ENCODE data around the gene ZSWIM4. TPM values are rescaled to one million over a fixed set of nuclear protein-coding genes. Genes with fewer than 3 reads are reported as not detected.
A peak's percentile ranks its signal among the peaks of the same experiment; 100 is the strongest.
"Not testable (repeated sequence)": the region's sequence is repeated elsewhere in the genome, so short reads cannot be mapped to it uniquely, and the experiment has no call there.

ZSWIM4 gene
- total and polyA plus RNA-seq, 3 donors from 2014 or later: 3.4 to 10.0 (median 4.7) TPM

DNA sequence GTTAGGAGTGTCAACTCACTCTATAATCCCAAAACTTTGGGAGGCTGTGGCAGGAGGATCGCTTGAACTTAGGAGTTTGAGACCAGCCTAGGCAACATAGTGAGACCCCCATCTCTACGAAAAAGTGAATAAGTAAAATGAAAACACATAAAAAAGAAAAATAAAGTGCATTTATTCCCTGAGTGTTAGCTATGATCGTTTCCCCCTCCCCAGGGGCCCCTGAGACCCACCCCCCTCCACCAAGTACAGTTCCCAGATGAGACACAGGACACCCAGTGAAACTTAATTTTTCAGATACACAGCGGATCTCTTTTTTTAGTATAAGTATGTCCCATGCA is 53.1 kb downstream of the ZSWIM4 start:
- Histone ChIP-seq H3K4me1 (peaks cover 38% of the 10 kb centered on the region), H3K27ac (peak overlapping the region in 1 of 2 donors; percentile 98), H3K27me3 (no peaks in the 10 kb centered on the region), H3K4me3 (no peak overlapping the region), H3K36me3 (ENCODE audit: low read depth, missing control alignments) (no peaks in the 10 kb centered on the region), H3K9me3 (no peaks in the 10 kb centered on the region)
- 70 to 71% methylated on average over 4 of the region's 4 CpGs for WGBS, 2 donors
- no peak for DNase-seq
- intact Hi-C loops (cut with DNase I; ENCODE audit: low total_unique reads): no loop called here
- TF ChIP-seq POLR2A (IDR thresholded peaks at IDR 0.05): no peak

DNA sequence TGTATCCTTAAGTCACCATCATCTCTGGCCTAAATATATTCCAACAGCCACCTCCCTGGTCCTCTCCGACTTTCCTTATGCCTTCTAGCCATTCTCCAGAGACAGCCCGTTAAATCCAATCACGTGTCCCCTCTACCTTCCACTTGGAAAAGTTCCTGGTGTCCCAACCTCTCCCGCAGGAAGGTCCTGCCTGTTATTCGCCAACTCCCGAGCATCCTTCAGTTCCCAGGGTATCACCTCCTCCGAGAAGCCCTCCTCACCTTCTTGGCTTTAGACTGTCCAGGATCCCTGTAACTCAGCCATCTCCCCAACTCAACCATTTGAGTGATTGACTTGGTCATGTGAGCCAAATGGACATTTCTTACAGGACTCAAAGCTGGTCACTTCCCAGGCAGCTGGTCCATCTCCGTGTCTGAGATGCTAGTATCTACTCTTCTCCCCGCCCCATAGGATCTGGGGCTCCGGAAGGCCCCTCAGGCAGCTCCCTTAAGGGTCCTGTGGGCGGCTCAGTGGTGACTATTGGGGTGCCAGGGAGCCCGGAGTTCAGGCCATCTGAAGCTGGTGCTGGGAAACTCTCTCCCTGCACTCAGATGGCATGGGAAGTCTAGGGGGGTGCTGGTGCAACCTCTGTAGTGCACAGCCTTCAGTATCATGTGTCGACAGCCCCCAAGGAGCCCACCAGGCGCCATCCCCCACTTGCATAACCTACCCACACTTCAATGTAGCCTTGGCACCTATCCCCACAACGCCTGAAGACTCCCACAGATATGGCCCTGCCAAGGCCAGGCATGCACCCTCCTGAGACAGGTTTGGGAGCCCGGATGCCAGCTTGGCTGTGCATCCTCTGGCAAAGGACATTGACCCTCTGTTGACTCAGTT is 53.8 kb downstream of the ZSWIM4 start:
- no peaks in the 10 kb centered on the region for H3K36me3 ChIP-seq (ENCODE audit: low read depth, missing control alignments)
- DNase-seq: no peak
- H3K27ac ChIP-seq: peak overlapping the region in 1 of 2 donors; percentile 98
- 73 to 75% methylated on average over 13 to 16 of the region's 16 CpGs for WGBS, 2 donors
- intact Hi-C loops (cut with DNase I; ENCODE audit: low total_unique reads): no loop called here
- H3K4me1 ChIP-seq: peaks cover 34% of the 10 kb centered on the region
- H3K4me3 ChIP-seq: no peak overlapping the region
- TF ChIP-seq, protein P1, sequence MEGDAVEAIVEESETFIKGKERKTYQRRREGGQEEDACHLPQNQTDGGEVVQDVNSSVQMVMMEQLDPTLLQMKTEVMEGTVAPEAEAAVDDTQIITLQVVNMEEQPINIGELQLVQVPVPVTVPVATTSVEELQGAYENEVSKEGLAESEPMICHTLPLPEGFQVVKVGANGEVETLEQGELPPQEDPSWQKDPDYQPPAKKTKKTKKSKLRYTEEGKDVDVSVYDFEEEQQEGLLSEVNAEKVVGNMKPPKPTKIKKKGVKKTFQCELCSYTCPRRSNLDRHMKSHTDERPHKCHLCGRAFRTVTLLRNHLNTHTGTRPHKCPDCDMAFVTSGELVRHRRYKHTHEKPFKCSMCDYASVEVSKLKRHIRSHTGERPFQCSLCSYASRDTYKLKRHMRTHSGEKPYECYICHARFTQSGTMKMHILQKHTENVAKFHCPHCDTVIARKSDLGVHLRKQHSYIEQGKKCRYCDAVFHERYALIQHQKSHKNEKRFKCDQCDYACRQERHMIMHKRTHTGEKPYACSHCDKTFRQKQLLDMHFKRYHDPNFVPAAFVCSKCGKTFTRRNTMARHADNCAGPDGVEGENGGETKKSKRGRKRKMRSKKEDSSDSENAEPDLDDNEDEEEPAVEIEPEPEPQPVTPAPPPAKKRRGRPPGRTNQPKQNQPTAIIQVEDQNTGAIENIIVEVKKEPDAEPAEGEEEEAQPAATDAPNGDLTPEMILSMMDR (IDR thresholded peaks at IDR 0.05): no peak
- no peak for TF ChIP-seq POLR2A (IDR thresholded peaks at IDR 0.05)
- H3K27me3 ChIP-seq: no peaks in the 10 kb centered on the region
- no peaks in the 10 kb centered on the region for H3K9me3 ChIP-seq

DNA sequence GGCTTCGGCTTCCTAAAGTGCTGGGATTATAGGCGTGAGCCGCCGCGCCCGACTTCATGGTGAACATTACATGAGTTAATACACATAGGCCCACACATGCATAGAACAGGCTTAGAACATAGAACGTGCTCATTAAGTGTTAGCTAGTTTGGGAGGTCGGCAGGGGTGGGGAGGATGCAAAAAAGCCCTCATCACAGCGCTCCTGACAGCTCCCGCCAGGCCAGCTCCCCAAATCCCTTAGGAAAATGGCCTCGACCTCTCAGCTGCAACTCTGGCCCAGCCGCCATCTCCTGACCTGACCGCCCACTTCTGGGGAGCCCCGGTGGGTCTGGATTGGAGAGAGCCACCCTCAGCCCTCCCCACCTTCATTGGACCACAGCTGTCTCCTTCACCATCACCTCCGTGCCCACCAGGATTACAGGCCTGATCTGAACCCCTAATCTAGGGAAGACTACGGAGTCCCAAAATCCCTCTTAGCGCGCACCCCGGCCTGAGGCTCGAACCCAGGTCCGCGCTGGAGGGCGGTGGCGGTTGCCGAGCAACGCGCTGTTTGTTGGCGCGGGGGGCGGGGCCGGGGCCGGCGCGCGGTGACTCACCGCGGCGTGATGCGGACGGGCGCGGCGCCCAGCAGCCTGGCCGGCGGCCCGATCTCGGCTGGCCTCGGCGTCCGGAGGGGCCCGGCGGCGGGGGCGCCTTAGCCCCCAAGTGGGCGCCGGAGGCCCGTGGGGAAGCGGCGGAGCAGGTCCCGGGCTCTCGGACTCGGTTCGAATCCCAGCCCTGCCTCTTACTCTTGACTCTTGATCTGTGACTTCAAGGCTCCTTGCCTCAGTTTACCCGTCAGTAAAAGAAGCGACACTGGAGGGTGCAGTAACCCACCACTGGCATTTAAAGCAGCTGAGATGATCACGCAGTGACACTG is 55.0 kb downstream of the ZSWIM4 start:
- intact Hi-C loops (cut with DNase I; ENCODE audit: low total_unique reads): no loop called here
- Histone ChIP-seq H3K4me1 (peaks cover 34% of the 10 kb centered on the region), H3K27me3 (no peaks in the 10 kb centered on the region), H3K9me3 (no peaks in the 10 kb centered on the region), H3K36me3 (ENCODE audit: low read depth, missing control alignments) (no peaks in the 10 kb centered on the region), H3K4me3 (peak overlapping the region; percentile 21 to 34), H3K27ac (peak overlapping the region; percentile 73 to 87)
- TF ChIP-seq, protein P1 (IDR thresholded peaks at IDR 0.05): no peak
- TF ChIP-seq POLR2A (IDR thresholded peaks at IDR 0.05): no peak
- DNase-seq: peak; percentile 81
- WGBS, 2 donors: 14 to 17% methylated on average over 25 to 44 of the region's 66 CpGs

DNA sequence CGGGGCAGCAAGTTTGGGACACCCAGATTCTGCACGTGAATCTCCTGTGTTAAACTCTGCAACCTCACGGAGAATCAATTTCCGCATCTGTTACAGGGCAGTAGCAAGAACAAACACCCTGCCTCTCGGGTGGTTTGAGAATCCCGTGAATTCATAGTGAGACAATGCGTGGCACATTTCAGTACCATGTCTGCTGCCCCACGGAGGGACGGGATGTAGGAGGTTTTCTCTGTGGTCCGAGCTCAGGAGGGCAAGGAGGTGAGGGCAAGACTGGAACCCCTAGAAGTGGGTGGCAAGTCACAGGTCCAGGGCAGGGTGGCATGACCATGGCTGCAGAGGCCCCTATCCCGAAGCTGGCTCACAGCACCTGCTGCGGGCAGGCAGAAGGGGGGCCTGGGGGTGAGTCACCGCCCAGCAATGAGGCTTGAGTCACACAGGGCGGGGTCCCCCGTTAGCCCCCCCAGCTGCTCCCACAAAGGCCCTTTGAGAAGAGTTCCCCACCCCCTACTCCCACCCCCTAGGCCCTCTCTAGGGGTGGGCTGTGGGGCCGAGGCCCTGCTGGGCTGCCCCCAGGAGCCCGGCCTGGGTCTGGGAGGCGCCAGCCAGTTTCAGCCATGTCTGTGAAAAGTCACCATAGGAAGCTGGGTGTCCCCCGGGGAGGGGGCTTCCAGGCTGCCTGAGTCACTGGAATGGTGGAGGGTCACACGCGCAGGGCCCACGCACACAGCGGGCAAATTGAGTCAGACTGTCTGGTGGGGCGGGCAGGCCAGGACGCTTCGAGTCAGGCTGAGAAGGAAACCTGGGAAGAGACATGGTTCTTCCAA is 55.9 kb downstream of the ZSWIM4 start:
- DNase-seq: no peak
- 50 to 60% methylated on average over 19 to 26 of the region's 26 CpGs for WGBS, 2 donors
- TF ChIP-seq POLR2A (IDR thresholded peaks at IDR 0.05): no peak
- TF ChIP-seq, protein P1 (IDR thresholded peaks at IDR 0.05): no peak

DNA sequence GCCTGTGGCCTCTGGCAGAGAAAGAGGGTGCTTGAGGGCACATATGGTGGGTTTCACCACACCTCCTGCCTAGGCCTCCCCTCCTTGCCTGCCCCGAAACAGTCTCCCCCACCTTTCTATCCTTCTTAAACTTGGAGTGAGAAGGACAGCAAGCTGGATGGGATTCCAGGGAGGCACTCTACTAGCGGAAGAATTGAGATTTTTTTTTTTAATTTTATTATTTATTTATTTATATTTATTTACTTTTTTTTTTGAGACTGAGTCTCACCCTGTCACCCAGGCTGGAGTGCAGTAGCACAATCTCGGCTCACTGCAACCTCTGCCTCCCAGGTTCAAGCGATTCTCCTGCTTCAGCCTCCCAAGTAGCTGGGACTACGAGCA is 56.5 kb downstream of the ZSWIM4 start:
- intact Hi-C loops (cut with DNase I; ENCODE audit: low total_unique reads); DNase-seq; H3K9me3 ChIP-seq; H3K36me3 ChIP-seq (ENCODE audit: low read depth, missing control alignments); H3K27me3 ChIP-seq; H3K4me3 ChIP-seq: not testable (repeated sequence)
- Histone ChIP-seq H3K4me1 (peaks cover 26% of the 10 kb centered on the region), H3K27ac (peak overlapping the region; percentile 73 to 87)
- WGBS, 2 donors: 82 to 88% methylated on average over 5 of the region's 5 CpGs

More for the DNA sequence above, 55.9 kb downstream of the ZSWIM4 start:
- Histone ChIP-seq H3K27me3 (no peaks in the 10 kb centered on the region), H3K4me3 (peak overlapping the region; percentile 21 to 34), H3K9me3 (no peaks in the 10 kb centered on the region), H3K4me1 (peaks cover 31% of the 10 kb centered on the region), H3K27ac (peak overlapping the region; percentile 73 to 87), H3K36me3 (ENCODE audit: low read depth, missing control alignments) (no peaks in the 10 kb centered on the region)
- intact Hi-C loops (cut with DNase I; ENCODE audit: low total_unique reads): no loop called here

DNA sequence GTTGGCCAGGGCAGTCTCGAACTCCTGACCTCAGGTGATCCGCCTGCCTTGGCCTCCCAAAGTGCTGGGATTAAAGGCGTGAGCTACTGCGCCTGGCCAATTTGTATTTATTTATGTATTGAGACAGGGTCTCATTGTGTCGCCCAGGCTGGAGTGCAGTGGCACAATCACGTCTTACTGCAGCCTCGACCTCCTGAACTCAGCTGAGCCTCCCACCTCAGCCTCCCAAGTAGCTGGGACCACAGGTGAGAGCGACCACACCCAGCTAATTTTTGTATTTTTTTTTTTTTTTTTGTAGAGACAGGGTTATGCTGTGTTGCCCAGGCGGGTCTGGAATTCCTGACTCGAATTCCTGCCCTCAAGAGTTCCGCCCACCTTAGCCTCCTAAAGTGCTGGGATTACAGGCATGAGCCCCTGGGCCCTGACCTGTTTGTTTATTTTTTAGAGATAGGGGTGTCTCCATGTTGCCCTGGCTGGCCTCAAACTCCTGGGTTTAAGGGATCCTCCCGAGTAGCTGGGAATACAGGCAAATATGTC is 57.0 kb downstream of the ZSWIM4 start:
- intact Hi-C loops (cut with DNase I; ENCODE audit: low total_unique reads): not testable (repeated sequence)

More for the DNA sequence above, 57.0 kb downstream of the ZSWIM4 start:
- not testable (repeated sequence) for H3K27me3 ChIP-seq; DNase-seq; H3K4me3 ChIP-seq; H3K9me3 ChIP-seq; H3K36me3 ChIP-seq (ENCODE audit: low read depth, missing control alignments); H3K27ac ChIP-seq
- WGBS, 2 donors: 85 to 86% methylated on average over 12 of the region's 12 CpGs
- peaks cover 21% of the 10 kb centered on the region for H3K4me1 ChIP-seq
